HepG2 (cell line): ENCODE data around the gene JMJD8. TPM values are rescaled to one million over a fixed set of nuclear protein-coding genes. Genes with fewer than 3 reads are reported as not detected.
A peak's percentile ranks its signal among the peaks of the same experiment; 100 is the strongest.

ENCODE experiments used
- ADNP ChIP-seq: sonication (generic); formaldehyde crosslinking; IDR thresholded peaks from 2 replicates; pipeline ENCODE4 v1.4.0; 2020; ENCODE audit warnings: missing genetic modification reagents
- ESRRA ChIP-seq: sonication (generic); formaldehyde crosslinking; IDR thresholded peaks from 2 replicates; pipeline ENCODE4 v1.5.1; 2020; ENCODE audit warnings: mild to moderate bottlenecking, low read depth, missing genetic modification reagents
- ETV6 ChIP-seq: sonication (generic); formaldehyde crosslinking; conservative IDR thresholded peaks from 2 replicates; pipeline ENCODE4 v1.4.0; 2020; ENCODE audit warnings: missing genetic modification reagents
- HDAC2 ChIP-seq: sonication (generic); formaldehyde crosslinking; IDR thresholded peaks from 2 replicates; pipeline ENCODE4 v1.4.0; 2020; ENCODE audit warnings: missing genetic modification reagents
- MTA1 ChIP-seq: sonication (generic); formaldehyde crosslinking; IDR thresholded peaks from 2 replicates; pipeline ENCODE4 v1.4.0; 2020; ENCODE audit warnings: missing genetic modification reagents, mild to moderate bottlenecking, borderline replicate concordance
- NCOA1 ChIP-seq: sonication (generic); formaldehyde crosslinking; IDR thresholded peaks from 2 replicates; pipeline ENCODE4 v1.9.0; 2021; ENCODE audit warnings: missing genetic modification reagents
- NFKB2 ChIP-seq: sonication (generic); formaldehyde crosslinking; IDR thresholded peaks from 2 replicates; pipeline ENCODE4 v1.4.0; 2020; ENCODE audit warnings: missing genetic modification reagents, borderline replicate concordance
- PHF8 ChIP-seq: sonication (generic); formaldehyde crosslinking; IDR thresholded peaks from 2 replicates; pipeline ENCODE4 v1.5.0; 2020; ENCODE audit warnings: missing genetic modification reagents
- TEAD2 ChIP-seq: sonication (generic); formaldehyde crosslinking; IDR thresholded peaks from 2 replicates; pipeline ENCODE4 v1.9.0; 2021; ENCODE audit warnings: missing genetic modification reagents
- YY1 ChIP-seq: IDR thresholded peaks from 2 replicates; pipeline ENCODE4 v1.6.1; 2011; ENCODE audit warnings: low read length, low read depth, moderate library complexity, mild to moderate bottlenecking; ENCODE audit not compliant: insufficient read depth, insufficient replicate concordance
- ZNF354B ChIP-seq: sonication (generic); formaldehyde crosslinking; IDR thresholded peaks from 2 replicates; pipeline ENCODE4 v1.8.0; 2022; ENCODE audit warnings: mild to moderate bottlenecking, missing genetic modification reagents
- ZNF570 ChIP-seq: sonication (generic); formaldehyde crosslinking; IDR thresholded peaks from 2 replicates; pipeline ENCODE4 v1.4.0; 2020; ENCODE audit warnings: mild to moderate bottlenecking, missing genetic modification reagents, borderline replicate concordance
- ZNF572 ChIP-seq: sonication (generic); formaldehyde crosslinking; IDR thresholded peaks from 2 replicates; pipeline ENCODE4 v1.5.1; 2020; ENCODE audit warnings: mild to moderate bottlenecking, missing genetic modification reagents
- ZNF75D ChIP-seq: sonication (generic); formaldehyde crosslinking; IDR thresholded peaks from 2 replicates; pipeline ENCODE4 v1.8.1; 2023; ENCODE audit warnings: missing genetic modification reagents, mild to moderate bottlenecking, borderline replicate concordance
- polyA plus RNA-seq, 8 experiments: library from polyadenylated mRNA; depleted of rRNA in 3 of 8; stranded (reverse) in 7 of 8; unstranded in 1 of 8; fragments of >200 nt; fragmentation: Illumina TruSeq in 4 of 8; extraction: Trizol in 4 of 8; gene quantifications; 2 replicates each; pipeline versions ENCODE4 v1.2.1 to v1.2.3, GENCODE V29; 2011 to 2016; ENCODE audit warnings: low read depth in 4 of 8, missing spikeins in 1 of 8, mixed read lengths in 1 of 8; ENCODE audit not compliant: insufficient read depth in 1 of 8
- total RNA-seq, 5 experiments: library from RNA; depleted of rRNA; stranded (reverse); fragments of >200 nt; fragmentation: Illumina TruSeq; extraction: Trizol; gene quantifications; 2 replicates each; pipeline ENCODE4 v1.2.3, GENCODE V29; 2016; ENCODE audit warnings: low read depth in 1 of 5
- TF ChIP-seq, protein P1 (sequence below): sonication (generic); formaldehyde crosslinking; IDR thresholded peaks from 2 replicates; pipeline ENCODE4 v1.4.0; 2020; ENCODE audit warnings: missing genetic modification reagents
- TF ChIP-seq, protein P2 (sequence below): sonication (generic); formaldehyde crosslinking; IDR thresholded peaks from 2 replicates; pipeline ENCODE4 v1.4.0; 2020; ENCODE audit warnings: missing genetic modification reagents; ENCODE audit errors: not compliant biosample characterization
- TF ChIP-seq, protein P3 (sequence below): IDR thresholded peaks from 2 replicates; pipeline ENCODE4 v1.6.1; 2016; ENCODE audit warnings: missing compliant biosample characterization, missing genetic modification reagents, borderline replicate concordance
- TF ChIP-seq, protein P4 (sequence below): sonication (generic); formaldehyde crosslinking; IDR thresholded peaks from 2 replicates; pipeline ENCODE4 v1.8.0; 2022; ENCODE audit warnings: mild to moderate bottlenecking, missing genetic modification reagents, borderline replicate concordance
- TF ChIP-seq, protein P5 (sequence below): sonication (generic); formaldehyde crosslinking; IDR thresholded peaks from 2 replicates; pipeline ENCODE4 v1.5.0; 2020; ENCODE audit warnings: missing genetic modification reagents

JMJD8 gene
- total and polyA plus RNA-seq, 2 of the 13 experiments (the other 11 are each of a cell fraction or from before 2014, with no cell fraction given): 2.6 to 11.8 TPM

DNA sequence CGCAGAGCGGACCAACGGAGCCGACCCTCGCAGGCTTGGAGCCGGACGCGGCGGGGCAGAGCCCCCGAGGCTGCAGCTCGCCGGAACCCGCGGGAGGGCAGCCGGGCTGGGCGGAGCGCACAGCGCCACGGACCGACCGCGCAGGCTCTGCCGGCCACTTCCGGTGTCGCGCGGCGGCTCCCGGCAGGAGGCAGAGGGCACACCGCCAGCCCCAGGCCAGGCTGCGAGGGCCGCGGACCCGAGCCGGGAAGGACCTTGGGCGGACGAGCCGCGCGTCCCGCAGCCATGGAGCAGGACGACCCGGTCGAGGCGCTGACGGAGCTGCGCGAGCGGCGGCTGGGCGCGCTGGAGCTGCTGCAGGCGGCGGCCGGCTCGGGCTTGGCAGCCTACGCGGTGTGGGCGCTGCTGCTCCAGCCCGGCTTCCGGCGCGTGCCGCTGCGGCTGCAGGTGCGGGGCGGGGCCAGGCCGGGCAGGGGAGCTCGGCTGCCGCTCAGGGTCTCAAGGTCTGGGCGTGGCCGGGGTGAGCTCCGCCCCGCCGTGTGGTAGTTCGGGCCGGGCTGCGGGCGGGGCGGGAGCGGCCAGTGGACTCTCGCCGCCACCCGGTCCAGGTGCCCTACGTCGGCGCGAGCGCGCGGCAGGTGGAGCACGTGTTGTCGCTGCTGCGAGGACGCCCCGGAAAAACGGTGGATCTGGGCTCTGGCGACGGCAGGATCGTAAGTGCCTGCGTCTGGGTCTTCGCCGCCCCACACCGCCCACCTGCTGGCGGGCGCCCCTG lies 37.0 kb upstream of the JMJD8 start, which contains the start of gene ANTKMT (continued):
- TF ChIP-seq, protein P1, sequence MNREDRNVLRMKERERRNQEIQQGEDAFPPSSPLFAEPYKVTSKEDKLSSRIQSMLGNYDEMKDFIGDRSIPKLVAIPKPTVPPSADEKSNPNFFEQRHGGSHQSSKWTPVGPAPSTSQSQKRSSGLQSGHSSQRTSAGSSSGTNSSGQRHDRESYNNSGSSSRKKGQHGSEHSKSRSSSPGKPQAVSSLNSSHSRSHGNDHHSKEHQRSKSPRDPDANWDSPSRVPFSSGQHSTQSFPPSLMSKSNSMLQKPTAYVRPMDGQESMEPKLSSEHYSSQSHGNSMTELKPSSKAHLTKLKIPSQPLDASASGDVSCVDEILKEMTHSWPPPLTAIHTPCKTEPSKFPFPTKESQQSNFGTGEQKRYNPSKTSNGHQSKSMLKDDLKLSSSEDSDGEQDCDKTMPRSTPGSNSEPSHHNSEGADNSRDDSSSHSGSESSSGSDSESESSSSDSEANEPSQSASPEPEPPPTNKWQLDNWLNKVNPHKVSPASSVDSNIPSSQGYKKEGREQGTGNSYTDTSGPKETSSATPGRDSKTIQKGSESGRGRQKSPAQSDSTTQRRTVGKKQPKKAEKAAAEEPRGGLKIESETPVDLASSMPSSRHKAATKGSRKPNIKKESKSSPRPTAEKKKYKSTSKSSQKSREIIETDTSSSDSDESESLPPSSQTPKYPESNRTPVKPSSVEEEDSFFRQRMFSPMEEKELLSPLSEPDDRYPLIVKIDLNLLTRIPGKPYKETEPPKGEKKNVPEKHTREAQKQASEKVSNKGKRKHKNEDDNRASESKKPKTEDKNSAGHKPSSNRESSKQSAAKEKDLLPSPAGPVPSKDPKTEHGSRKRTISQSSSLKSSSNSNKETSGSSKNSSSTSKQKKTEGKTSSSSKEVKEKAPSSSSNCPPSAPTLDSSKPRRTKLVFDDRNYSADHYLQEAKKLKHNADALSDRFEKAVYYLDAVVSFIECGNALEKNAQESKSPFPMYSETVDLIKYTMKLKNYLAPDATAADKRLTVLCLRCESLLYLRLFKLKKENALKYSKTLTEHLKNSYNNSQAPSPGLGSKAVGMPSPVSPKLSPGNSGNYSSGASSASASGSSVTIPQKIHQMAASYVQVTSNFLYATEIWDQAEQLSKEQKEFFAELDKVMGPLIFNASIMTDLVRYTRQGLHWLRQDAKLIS (CRISPR knock-in tag): no peak
- TF ChIP-seq NCOA1 (CRISPR knock-in tag) (no peak), ZNF572 (CRISPR knock-in tag) (no peak), ZNF75D (CRISPR knock-in tag) (no peak), ESRRA (0 out of 2 replicates have a peak, but pooled peaks have one; percentile 38), ZNF570 (0 out of 2 replicates have a peak, but pooled peaks have one; percentile 47), NFKB2 (peak; percentile 74; the same call in 1 of the 2 replicates), MTA1 (CRISPR knock-in tag) (peak; percentile 12; the same call in 1 of the 2 replicates), PHF8 (CRISPR knock-in tag) (peak; percentile 80), YY1 (peak; percentile 72), ADNP (CRISPR knock-in tag) (no peak), ZNF354B (CRISPR knock-in tag) (no peak; the same call in 1 of the 2 replicates), TEAD2 (0 out of 2 replicates have a peak, but pooled peaks have one; percentile 36), ETV6 (peak; percentile 74; the same call in 1 of the 2 replicates), HDAC2 (no peak)
- TF ChIP-seq, protein P2, sequence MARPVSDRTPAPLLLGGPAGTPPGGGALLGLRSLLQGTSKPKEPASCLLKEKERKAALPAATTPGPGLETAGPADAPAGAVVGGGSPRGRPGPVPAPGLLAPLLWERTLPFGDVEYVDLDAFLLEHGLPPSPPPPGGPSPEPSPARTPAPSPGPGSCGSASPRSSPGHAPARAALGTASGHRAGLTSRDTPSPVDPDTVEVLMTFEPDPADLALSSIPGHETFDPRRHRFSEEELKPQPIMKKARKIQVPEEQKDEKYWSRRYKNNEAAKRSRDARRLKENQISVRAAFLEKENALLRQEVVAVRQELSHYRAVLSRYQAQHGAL: no peak
- TF ChIP-seq, protein P3, sequence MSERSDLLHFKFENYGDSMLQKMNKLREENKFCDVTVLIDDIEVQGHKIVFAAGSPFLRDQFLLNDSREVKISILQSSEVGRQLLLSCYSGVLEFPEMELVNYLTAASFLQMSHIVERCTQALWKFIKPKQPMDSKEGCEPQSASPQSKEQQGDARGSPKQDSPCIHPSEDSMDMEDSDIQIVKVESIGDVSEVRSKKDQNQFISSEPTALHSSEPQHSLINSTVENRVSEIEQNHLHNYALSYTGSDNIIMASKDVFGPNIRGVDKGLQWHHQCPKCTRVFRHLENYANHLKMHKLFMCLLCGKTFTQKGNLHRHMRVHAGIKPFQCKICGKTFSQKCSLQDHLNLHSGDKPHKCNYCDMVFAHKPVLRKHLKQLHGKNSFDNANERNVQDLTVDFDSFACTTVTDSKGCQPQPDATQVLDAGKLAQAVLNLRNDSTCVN (CRISPR knock-in tag): no peak
- TF ChIP-seq, protein P4, sequence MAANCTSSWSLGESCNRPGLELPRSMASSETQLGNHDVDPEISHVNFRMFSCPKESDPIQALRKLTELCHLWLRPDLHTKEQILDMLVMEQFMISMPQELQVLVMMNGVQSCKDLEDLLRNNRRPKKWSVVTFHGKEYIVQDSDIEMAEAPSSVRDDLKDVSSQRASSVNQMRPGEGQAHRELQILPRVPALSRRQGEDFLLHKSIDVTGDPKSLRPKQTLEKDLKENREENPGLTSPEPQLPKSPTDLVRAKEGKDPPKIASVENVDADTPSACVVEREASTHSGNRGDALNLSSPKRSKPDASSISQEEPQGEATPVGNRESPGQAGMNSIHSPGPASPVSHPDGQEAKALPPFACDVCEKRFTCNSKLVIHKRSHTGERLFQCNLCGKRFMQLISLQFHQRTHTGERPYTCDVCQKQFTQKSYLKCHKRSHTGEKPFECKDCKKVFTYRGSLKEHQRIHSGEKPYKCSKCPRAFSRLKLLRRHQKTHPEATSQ (CRISPR knock-in tag): no peak
- TF ChIP-seq, protein P5, sequence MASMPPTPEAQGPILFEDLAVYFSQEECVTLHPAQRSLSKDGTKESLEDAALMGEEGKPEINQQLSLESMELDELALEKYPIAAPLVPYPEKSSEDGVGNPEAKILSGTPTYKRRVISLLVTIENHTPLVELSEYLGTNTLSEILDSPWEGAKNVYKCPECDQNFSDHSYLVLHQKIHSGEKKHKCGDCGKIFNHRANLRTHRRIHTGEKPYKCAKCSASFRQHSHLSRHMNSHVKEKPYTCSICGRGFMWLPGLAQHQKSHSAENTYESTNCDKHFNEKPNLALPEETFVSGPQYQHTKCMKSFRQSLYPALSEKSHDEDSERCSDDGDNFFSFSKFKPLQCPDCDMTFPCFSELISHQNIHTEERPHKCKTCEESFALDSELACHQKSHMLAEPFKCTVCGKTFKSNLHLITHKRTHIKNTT (CRISPR knock-in tag): no peak
